HCEC 1CT (cell line): ENCODE data around the gene NT5DC1.
"Not testable (repeated sequence)": the region's sequence is repeated elsewhere in the genome, so short reads cannot be mapped to it uniquely, and the experiment has no call there.

Source experiments
- DNase-seq: peaks from one replicate; pipeline ENCODE4 v3.0.0-alpha.2; 2017

NT5DC1 gene

GRCh38 chr6:116094041-116094440 lies 6.6 kb upstream of the NT5DC1 start:
- DNase-seq = no peak

DNA sequence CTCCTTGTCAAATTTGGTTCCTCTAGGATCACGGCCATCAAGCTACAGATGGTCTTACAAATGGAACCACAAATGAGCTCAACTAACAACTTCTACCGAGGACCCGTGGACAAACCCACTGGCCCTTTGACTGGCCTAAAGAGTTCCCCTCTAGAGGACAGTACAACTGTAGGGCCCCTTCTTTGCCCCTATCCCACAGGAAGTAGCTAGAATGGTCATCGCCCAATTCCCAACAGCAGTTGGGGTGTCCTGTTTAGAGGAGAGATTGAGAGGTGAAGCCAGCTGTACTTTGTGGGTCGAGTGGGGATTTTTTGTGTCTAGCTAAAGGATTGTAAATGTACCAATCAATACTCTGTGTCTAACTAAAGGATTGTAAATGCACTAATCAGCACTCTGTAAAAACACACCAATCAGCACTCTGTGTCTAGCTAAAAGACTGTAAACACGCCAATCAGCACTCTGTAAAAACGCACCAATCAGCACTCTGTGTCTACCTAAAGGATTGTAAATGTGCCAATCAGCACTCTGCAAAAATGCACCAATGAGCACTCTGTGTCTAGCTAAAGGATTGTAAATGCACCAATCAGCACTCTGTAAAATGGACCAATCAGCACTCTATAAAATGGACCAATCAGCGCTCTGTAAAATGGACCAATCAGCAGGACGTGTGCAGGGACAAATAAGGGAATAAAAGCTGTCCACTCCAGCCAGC lies 4.4 kb upstream of the NT5DC1 start:
- DNase-seq = not testable (repeated sequence)

- DNase-seq = peak; percentile 24
Observed at GRCh38 chr6:116096979-116097816, 3.5 kb upstream of the NT5DC1 start.

DNA sequence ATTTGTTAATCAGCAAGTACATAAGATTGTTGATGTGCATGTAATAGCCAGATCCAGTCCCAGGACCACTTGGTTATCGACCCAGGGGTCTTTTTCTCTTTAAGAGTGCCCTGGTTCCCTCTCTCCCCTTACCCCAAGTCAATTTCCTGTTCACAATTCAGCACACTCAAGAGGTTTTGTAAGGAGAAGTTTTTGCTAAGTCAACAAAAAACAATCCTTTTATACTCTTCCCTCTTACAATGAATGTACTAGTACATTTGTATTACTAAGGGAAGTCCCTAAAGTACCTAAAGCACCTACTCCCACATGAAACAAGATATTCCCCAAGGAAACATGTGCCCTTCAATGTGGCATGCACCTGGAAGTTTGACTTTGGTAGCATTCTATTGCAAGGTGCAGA lies 1.6 kb upstream of the NT5DC1 start:
- no peak for DNase-seq

- no peak for DNase-seq
Observed at GRCh38 chr6:116101302-116101718, 657 bp downstream of the NT5DC1 start.

- no peak for DNase-seq
Observed at GRCh38 chr6:116101790-116102189, 1.1 kb downstream of the NT5DC1 start.

GRCh38 chr6:116102873-116103272 lies 2.2 kb downstream of the NT5DC1 start:
- peak; percentile 18 for DNase-seq

DNA sequence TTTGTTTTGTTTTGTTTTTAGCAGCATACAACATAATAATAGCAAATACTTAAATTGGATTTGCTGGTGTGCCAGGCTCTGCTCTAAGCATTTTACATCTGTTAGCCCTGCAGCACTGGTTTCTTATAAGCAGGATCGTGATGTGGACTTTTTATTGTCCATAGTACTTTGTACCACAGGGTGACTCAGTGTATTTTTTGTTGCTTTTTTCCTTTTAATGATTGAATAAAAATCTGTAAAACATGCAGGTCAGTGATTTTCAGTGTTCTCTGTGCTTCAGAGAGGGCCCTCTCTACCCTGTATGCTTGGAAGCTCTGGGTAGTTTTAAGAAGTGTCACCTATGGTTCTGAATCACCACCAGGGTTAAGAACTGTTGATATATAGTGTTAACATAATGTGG lies 4.0 kb downstream of the NT5DC1 start:
- no peak for DNase-seq

GRCh38 chr6:116105247-116105646 lies 4.6 kb downstream of the NT5DC1 start:
- no peak for DNase-seq

- no peak for DNase-seq
Observed at GRCh38 chr6:116106146-116106545, 5.5 kb downstream of the NT5DC1 start.

- DNase-seq = no peak
Observed at GRCh38 chr6:116108836-116109235, 8.2 kb downstream of the NT5DC1 start.

GRCh38 chr6:116111552-116112528 lies 11.2 kb downstream of the NT5DC1 start:
- peak; percentile 44 for DNase-seq

GRCh38 chr6:116113386-116113785 lies 12.7 kb downstream of the NT5DC1 start:
- no peak for DNase-seq

- DNase-seq = peak; percentile 25
Observed at GRCh38 chr6:116115781-116116180, 15.1 kb downstream of the NT5DC1 start.

DNA sequence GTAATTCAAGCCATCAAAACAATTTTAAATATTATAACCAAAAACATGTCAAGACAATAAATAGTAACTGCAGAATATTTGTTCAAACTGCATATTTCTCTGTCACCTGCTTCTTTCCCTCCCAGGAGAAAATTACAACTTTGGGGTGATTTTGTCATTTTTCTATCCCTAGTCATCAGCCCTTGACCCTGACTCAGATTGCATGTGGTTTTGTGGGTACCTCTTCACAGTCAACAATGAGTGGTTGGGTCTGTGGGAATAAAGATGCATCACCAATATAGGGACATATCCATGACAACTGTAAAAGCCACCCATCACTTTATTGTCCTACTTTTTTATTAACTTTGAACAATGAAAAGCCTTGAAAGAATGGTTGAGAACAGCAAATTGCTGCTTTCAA lies 18.0 kb downstream of the NT5DC1 start:
- peak; percentile 69 for DNase-seq

DNA sequence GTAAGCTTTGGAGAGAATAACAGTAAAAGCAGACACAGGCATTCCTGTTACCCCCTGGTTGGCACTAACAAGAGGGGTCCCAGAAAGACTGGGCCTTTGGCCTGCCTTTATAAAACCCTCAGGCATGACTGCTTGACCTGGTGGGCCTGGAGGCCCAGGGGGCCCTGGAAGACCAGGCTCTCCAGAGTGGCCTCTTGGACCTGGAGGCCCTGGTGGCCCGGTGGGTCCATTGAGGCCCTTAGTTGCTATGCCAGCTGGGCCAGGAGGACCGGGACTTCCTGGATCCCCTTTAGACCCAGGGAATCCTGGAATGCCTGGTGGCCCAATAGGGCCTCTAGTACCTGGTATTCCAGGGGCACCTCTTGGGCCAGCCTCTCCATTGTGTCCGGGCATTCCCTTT lies 19.8 kb downstream of the NT5DC1 start:
- no peak for DNase-seq

DNA sequence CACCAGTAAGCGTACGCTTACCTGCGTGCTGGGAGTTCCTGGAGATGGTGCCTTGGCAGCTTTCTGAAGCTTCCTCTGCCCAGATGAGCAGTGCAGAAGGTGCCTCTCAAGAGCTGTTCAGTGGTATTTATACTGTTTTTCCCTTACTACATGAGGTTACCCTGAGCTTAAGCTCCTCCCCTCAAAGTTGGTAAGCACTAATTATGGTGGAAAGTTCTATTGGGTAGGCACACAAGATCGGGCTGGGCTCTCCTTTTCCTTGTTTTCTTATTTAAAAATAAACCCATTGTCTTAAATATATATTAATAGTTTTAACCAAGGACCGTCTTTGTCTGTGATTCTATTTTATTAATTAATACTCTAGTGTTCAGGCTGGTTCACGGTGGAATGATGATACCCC lies 25.4 kb downstream of the NT5DC1 start, which contains the start of gene COL10A1:
Gene COL10A1 (minus strand): TSS at position 101 of the 400 bp plus-strand sequence. CDS start 640 bp downstream, outside the sequence.
- no peak for DNase-seq

GRCh38 chr6:116127771-116128493 lies 27.3 kb downstream of the NT5DC1 start:
- DNase-seq = no peak

DNA sequence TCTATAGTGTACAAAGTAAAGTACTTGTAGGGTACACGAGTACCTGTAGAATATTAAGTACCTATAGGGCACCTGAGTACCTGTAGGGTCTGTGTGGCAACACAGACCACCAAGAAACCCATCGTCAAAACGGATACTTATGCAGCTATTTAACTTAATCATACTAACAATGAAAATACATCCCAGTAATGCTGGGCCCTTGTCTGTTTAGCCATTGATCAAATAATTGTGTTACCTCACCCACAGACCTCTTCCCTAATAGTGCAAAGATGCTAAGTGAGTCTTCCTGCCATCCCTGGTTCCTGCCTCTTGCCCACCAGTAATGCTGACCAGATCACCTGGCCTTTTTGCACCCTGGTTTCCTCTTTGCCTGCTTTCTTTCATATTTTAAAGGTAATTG lies 32.8 kb downstream of the NT5DC1 start:
- no peak for DNase-seq

GRCh38 chr6:116136373-116136772 lies 35.7 kb downstream of the NT5DC1 start:
- no peak for DNase-seq

DNA sequence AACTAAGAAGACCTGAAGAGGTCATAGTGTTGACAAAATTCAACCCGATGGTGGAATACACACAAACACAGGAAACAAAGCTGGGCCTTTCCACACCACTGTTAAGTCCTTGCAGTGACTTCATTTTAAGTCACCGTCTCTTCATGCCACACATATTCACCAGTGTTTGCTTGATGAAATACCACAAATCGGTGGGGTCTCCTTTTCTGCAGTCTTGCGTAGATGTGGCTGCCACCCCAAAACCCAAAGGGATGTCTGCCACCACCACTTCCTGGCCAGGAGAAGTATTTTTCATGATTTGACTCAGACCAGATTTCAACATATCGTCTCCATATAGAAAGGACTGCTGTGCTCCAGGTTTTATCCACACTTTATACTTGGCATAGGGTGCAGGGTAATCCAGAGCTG lies 36.3 kb downstream of the NT5DC1 start:
- DNase-seq = no peak

GRCh38 chr6:116139917-116140316 lies 39.3 kb downstream of the NT5DC1 start:
- no peak for DNase-seq
